Measurements from ENCODE around the gene TTBK1. TPM values are rescaled to one million over a fixed set of nuclear protein-coding genes. Genes with fewer than 3 reads are reported as not detected.

The TTBK1 gene
- total and polyA plus RNA-seq, 10 donors: 0.05 to 0.32 (median 0.09) TPM; not detected in 1

DNA sequence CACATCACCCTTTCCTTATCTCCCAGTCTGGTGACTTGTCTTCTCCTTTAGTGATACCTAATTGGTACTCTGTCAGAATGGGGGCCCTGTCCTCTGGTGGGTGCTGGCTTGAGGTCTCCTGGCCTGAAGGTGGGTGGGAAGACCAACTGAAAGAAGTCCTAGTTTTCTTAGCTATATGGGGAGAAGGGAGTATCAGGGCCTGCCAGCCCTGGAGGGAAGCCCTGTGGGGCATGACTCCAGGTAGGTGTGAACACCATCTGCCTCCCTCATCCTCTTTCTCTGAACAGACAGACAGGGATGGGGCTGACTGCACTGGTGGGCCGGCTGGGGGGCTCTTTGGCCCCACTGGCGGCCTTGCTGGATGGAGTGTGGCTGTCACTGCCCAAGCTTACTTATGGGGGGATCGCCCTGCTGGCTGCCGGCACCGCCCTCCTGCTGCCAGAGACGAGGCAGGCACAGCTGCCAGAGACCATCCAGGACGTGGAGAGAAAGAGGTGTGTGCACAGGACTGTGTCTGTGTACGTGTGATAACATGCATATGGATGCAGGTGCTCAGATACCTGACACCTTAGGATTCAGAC lies 60.6 kb downstream of the TTBK1 start:
- intact Hi-C loops (cut with DNase I; ENCODE audit: low total_unique reads): no loop called here
- H3K4me3 ChIP-seq: no peak overlapping the region
- peaks cover 0 to 14% (median 11%) of the 10 kb centered on the region in 6 donors for H3K4me1 ChIP-seq
- no peaks in the 10 kb centered on the region for H3K9me3 ChIP-seq
- WGBS, 5 donors: 75 to 90% (median 83%) methylated on average over 8 of the region's 8 CpGs
- no peak overlapping the region for H3K27ac ChIP-seq
- TF ChIP-seq POLR2AphosphoS5 (IDR thresholded peaks at IDR 0.05) (peak in 1 of 3 donors; percentile 12), POLR2A (IDR thresholded peaks at IDR 0.05) (no peak)
- H3K36me3 ChIP-seq: no peaks in the 10 kb centered on the region
- peaks cover 0 to 36% (median 0%) of the 10 kb centered on the region in 7 donors for H3K27me3 ChIP-seq (replicated peaks in 1 of 7)
- DNase-seq: no peak

DNA sequence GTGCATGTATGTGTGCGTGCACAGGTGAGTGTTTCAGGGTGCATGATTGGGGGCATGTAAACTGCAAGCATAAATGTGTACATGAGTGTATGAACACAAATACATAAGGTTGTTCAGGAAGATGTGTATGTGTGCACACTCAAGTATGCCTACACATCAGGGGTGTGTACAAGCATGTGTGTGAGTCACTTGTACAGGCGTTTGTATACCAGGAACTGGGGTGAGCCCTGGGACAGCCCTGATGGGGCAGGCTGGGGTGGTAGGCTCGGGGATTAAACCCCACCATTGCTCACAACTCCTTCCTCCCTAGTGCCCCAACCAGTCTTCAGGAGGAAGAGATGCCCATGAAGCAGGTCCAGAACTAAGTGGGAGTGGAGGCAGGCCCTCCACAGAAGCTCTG lies 61.1 kb downstream of the TTBK1 start:
- Histone ChIP-seq H3K27me3 (replicated peaks in 1 of 7) (peaks cover 0 to 38% (median 0%) of the 10 kb centered on the region in 7 donors), H3K36me3 (no peaks in the 10 kb centered on the region), H3K4me3 (no peak overlapping the region), H3K27ac (no peak overlapping the region), H3K9me3 (no peaks in the 10 kb centered on the region), H3K4me1 (peaks cover 0 to 19% (median 16%) of the 10 kb centered on the region in 6 donors)
- no peak for DNase-seq
- intact Hi-C loops (cut with DNase I; ENCODE audit: low total_unique reads): no loop called here
- 67 to 83% (median 79%) methylated on average over 3 of the region's 3 CpGs for WGBS, 5 donors
- no peak for TF ChIP-seq POLR2A (IDR thresholded peaks at IDR 0.05)
- TF ChIP-seq POLR2AphosphoS5 (IDR thresholded peaks at IDR 0.05): no peak
- TF ChIP-seq, protein P1, sequence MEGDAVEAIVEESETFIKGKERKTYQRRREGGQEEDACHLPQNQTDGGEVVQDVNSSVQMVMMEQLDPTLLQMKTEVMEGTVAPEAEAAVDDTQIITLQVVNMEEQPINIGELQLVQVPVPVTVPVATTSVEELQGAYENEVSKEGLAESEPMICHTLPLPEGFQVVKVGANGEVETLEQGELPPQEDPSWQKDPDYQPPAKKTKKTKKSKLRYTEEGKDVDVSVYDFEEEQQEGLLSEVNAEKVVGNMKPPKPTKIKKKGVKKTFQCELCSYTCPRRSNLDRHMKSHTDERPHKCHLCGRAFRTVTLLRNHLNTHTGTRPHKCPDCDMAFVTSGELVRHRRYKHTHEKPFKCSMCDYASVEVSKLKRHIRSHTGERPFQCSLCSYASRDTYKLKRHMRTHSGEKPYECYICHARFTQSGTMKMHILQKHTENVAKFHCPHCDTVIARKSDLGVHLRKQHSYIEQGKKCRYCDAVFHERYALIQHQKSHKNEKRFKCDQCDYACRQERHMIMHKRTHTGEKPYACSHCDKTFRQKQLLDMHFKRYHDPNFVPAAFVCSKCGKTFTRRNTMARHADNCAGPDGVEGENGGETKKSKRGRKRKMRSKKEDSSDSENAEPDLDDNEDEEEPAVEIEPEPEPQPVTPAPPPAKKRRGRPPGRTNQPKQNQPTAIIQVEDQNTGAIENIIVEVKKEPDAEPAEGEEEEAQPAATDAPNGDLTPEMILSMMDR (IDR thresholded peaks at IDR 0.05 in 8 of 11, conservative IDR thresholded peaks at IDR 0.05 in 3 of 11): no peak

DNA sequence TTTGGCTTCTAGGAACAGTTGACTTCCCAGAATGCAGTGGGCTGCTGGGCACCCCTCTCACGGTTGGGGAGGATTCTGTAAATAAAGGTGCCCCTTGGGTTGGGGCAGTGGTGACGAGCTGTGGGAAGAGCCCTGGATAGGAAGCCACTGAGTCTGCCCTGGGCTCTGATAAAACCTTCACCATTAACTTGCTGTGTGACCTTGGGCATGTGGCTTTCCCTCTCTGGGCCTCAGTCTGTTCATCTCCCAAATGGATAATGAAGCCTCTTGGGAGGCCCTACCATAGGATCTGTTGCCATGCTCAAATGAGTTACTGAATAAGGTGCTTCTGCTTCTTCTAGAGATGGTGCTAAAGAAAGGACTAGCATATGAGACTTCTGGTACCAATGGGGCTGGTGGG lies 61.6 kb downstream of the TTBK1 start:
- Histone ChIP-seq H3K4me3 (no peak overlapping the region), H3K4me1 (peaks cover 0 to 25% (median 16%) of the 10 kb centered on the region in 6 donors), H3K27me3 (replicated peaks in 1 of 7) (peaks cover 0 to 35% (median 0%) of the 10 kb centered on the region in 7 donors), H3K36me3 (no peaks in the 10 kb centered on the region), H3K9me3 (no peaks in the 10 kb centered on the region), H3K27ac (no peak overlapping the region)
- 85 to 100% (median 90%) methylated on average over 1 to 2 of the region's 2 CpGs for WGBS, 5 donors
- intact Hi-C loops (cut with DNase I; ENCODE audit: low total_unique reads): no loop called here
- DNase-seq: no peak
- TF ChIP-seq, protein P1 (IDR thresholded peaks at IDR 0.05 in 8 of 11, conservative IDR thresholded peaks at IDR 0.05 in 3 of 11): no peak
- TF ChIP-seq POLR2A (IDR thresholded peaks at IDR 0.05) (no peak), POLR2AphosphoS5 (IDR thresholded peaks at IDR 0.05) (no peak)

DNA sequence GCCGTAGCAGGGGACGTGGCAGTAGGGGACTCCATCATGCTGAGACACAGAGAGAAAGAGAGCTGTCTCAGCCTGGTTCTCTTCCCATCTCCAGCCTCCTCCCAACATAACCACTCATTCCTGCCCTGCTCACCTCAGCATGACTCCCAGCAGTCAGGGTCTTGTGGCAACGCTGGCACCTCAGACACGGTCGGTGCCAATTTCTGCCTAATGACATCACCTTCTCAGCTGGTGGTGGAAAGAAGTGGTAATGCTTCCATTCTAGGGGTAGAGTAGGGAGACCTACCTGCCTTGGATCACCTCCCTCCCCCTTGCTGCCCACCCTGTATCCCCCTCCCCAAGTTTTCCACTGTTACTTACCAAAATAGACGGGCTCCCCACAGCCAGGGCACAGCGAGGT lies 62.8 kb downstream of the TTBK1 start:
- no peak for DNase-seq
- H3K27ac ChIP-seq: no peak overlapping the region
- H3K4me3 ChIP-seq: no peak overlapping the region
- TF ChIP-seq POLR2AphosphoS5 (IDR thresholded peaks at IDR 0.05): no peak
- H3K9me3 ChIP-seq: no peaks in the 10 kb centered on the region
- H3K36me3 ChIP-seq: no peaks in the 10 kb centered on the region
- 87 to 95% (median 90%) methylated on average over 7 of the region's 7 CpGs for WGBS, 5 donors
- H3K4me1 ChIP-seq: peaks cover 0 to 37% (median 16%) of the 10 kb centered on the region in 6 donors
- H3K27me3 ChIP-seq (replicated peaks in 1 of 7): peaks cover 0 to 28% (median 0%) of the 10 kb centered on the region in 7 donors
- intact Hi-C loops (cut with DNase I; ENCODE audit: low total_unique reads): no loop called here

DNA sequence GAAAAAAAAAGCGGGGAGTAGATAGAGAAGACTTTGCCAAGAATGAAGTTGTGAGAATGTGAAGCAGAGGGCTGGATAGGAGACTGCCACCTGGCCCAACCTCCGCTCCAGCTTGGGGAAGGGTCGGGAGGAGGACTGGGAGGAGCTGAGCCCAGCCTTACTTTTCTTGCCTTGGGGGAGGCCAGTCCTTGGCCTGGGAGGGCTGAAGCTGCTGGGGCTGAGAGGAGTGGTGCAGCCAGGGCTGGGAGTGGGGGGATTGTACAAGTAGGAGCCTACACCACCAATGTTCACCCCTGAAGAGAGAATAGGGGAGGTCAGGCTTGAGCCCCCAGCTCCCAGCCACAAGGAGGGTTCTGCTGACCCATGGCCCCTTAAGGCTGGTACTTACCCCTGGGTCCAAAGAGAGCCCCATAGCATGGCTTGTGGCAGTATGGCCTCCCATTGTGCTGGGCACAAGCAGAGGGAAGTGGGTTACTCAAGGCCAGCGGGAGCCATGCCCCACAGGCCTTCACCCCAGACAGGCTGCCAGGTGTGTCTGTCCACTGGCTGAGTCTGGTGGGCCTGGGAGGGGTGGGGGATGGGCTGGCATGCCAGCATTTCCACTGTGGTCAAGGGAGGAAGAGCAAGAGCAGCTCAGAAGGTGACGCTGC lies 64.3 kb downstream of the TTBK1 start:
- peaks cover 0 to 23% (median 0%) of the 10 kb centered on the region in 7 donors for H3K27me3 ChIP-seq (replicated peaks in 1 of 7)
- no peaks in the 10 kb centered on the region for H3K9me3 ChIP-seq
- 84 to 96% (median 87%) methylated on average over 4 to 5 of the region's 5 CpGs for WGBS, 5 donors
- no peaks in the 10 kb centered on the region for H3K36me3 ChIP-seq
- peak overlapping the region in 1 of 8 donors; percentile 68 for H3K4me3 ChIP-seq
- H3K27ac ChIP-seq: no peak overlapping the region
- peak; percentile 79 for DNase-seq
- TF ChIP-seq, protein P1 (IDR thresholded peaks at IDR 0.05 in 8 of 11, conservative IDR thresholded peaks at IDR 0.05 in 3 of 11): no peak
- TF ChIP-seq POLR2A (IDR thresholded peaks at IDR 0.05): no peak
- no peak for TF ChIP-seq POLR2AphosphoS5 (IDR thresholded peaks at IDR 0.05)
- intact Hi-C loops (cut with DNase I; ENCODE audit: low total_unique reads): no loop called here
- H3K4me1 ChIP-seq: peaks cover 0 to 52% (median 25%) of the 10 kb centered on the region in 6 donors
